ENCODE results near the gene GPR18.

Gene GPR18

GRCh38 chr13:99226513-99226912 is 31.7 kb downstream of the GPR18 start:
- Histone ChIP-seq H3K36me3 (replicated peaks in 1 of 2; ENCODE audit: control insufficient read depth in 2 of 2, insufficient read depth in 2 of 2, low read length in 2 of 2) (peaks cover 0 to 6% of the 10 kb centered on the region in 2 donors), H3K4ac (ENCODE audit: low read length) (no peak overlapping the region), H2AFZ (ENCODE audit: low read length) (no peak overlapping the region), H2BK12ac (ENCODE audit: low read length) (no peak overlapping the region), H2BK5ac (ENCODE audit: low read length) (no peak overlapping the region), H3K4me2 (ENCODE audit: insufficient read depth, low read length, poor library complexity, severe bottlenecking) (no peak overlapping the region), H2BK15ac (ENCODE audit: low read length) (no peak overlapping the region), H4K91ac (ENCODE audit: low read depth, low read length, poor library complexity) (no peak overlapping the region), H2AK5ac (ENCODE audit: low read depth, low read length) (no peak overlapping the region), H3K79me1 (ENCODE audit: low read depth, low read length) (no peaks in the 10 kb centered on the region), H3K27me3 (ENCODE audit: control insufficient read depth in 3 of 3, insufficient read depth in 3 of 3, low read depth in 1 of 3, low read length in 3 of 3) (no peaks in the 10 kb centered on the region), H3K9me3 (replicated peaks in 1 of 2; ENCODE audit: control insufficient read depth in 2 of 2, insufficient read depth in 1 of 2, low read depth in 1 of 2, low read length in 2 of 2) (peaks cover 1 to 19% of the 10 kb centered on the region in 2 donors), H3K9ac (ENCODE audit: low read depth, low read length, poor library complexity) (no peak overlapping the region), H3K27ac (replicated peaks; ENCODE audit: low read length) (no peak overlapping the region), H3K4me3 (ENCODE audit: low read length in 2 of 2) (no peak overlapping the region), H3K14ac (ENCODE audit: low read length) (no peak overlapping the region), H3K4me1 (ENCODE audit: control insufficient read depth in 2 of 2, insufficient read depth in 1 of 2, low read depth in 1 of 2, low read length in 2 of 2) (peaks cover 0 to 9% of the 10 kb centered on the region in 2 donors), H3K23ac (ENCODE audit: low read depth, low read length, poor library complexity) (no peak overlapping the region), H4K8ac (ENCODE audit: low read depth, low read length) (no peak overlapping the region), H3K18ac (ENCODE audit: low read length) (no peak overlapping the region), H2BK120ac (ENCODE audit: low read depth, low read length) (no peak overlapping the region)
- DNase-seq (ENCODE audit: low spot score): no peak
- WGBS, 2 donors (ENCODE audit: extremely low coverage in 2 of 2, insufficient read length in 2 of 2, insufficient replicate concordance in 1 of 2): no CpG with 5 or more reads among the region's 2 CpGs

- Histone ChIP-seq H3K4me2 (ENCODE audit: insufficient read depth, low read length, poor library complexity, severe bottlenecking) (no peak overlapping the region), H3K4me1 (ENCODE audit: control insufficient read depth in 2 of 2, insufficient read depth in 1 of 2, low read depth in 1 of 2, low read length in 2 of 2) (peaks cover 0 to 9% of the 10 kb centered on the region in 2 donors), H3K27me3 (ENCODE audit: control insufficient read depth in 3 of 3, insufficient read depth in 3 of 3, low read depth in 1 of 3, low read length in 3 of 3) (no peaks in the 10 kb centered on the region), H2BK5ac (ENCODE audit: low read length) (no peak overlapping the region), H3K4ac (ENCODE audit: low read length) (no peak overlapping the region), H3K18ac (ENCODE audit: low read length) (no peak overlapping the region), H4K8ac (ENCODE audit: low read depth, low read length) (no peak overlapping the region), H2AFZ (ENCODE audit: low read length) (no peak overlapping the region), H3K4me3 (ENCODE audit: low read length in 2 of 2) (no peak overlapping the region), H4K91ac (ENCODE audit: low read depth, low read length, poor library complexity) (no peak overlapping the region), H2BK120ac (ENCODE audit: low read depth, low read length) (no peak overlapping the region), H2BK15ac (ENCODE audit: low read length) (no peak overlapping the region), H3K27ac (replicated peaks; ENCODE audit: low read length) (no peak overlapping the region), H3K36me3 (replicated peaks in 1 of 2; ENCODE audit: control insufficient read depth in 2 of 2, insufficient read depth in 2 of 2, low read length in 2 of 2) (peaks cover 0 to 6% of the 10 kb centered on the region in 2 donors), H2AK5ac (ENCODE audit: low read depth, low read length) (no peak overlapping the region), H3K9me3 (replicated peaks in 1 of 2; ENCODE audit: control insufficient read depth in 2 of 2, insufficient read depth in 1 of 2, low read depth in 1 of 2, low read length in 2 of 2) (peaks cover 1 to 19% of the 10 kb centered on the region in 2 donors), H3K9ac (ENCODE audit: low read depth, low read length, poor library complexity) (no peak overlapping the region), H2BK12ac (ENCODE audit: low read length) (no peak overlapping the region), H3K23ac (ENCODE audit: low read depth, low read length, poor library complexity) (no peak overlapping the region), H3K79me1 (ENCODE audit: low read depth, low read length) (no peaks in the 10 kb centered on the region), H3K14ac (ENCODE audit: low read length) (no peak overlapping the region)
- WGBS, 2 donors (ENCODE audit: extremely low coverage in 2 of 2, insufficient read length in 2 of 2, insufficient replicate concordance in 1 of 2): no CpG with 5 or more reads among the region's 4 CpGs
- DNase-seq (ENCODE audit: low spot score): no peak
These were observed 33.1 kb downstream of the GPR18 start for GRCh38 chr13:99225078-99225477.

GRCh38 chr13:99224021-99224420 is 34.2 kb downstream of the GPR18 start:
- Histone ChIP-seq H3K14ac (ENCODE audit: low read length) (no peak overlapping the region), H2AFZ (ENCODE audit: low read length) (no peak overlapping the region), H3K36me3 (replicated peaks in 1 of 2; ENCODE audit: control insufficient read depth in 2 of 2, insufficient read depth in 2 of 2, low read length in 2 of 2) (peaks cover 0 to 6% of the 10 kb centered on the region in 2 donors), H3K4me3 (ENCODE audit: low read length in 2 of 2) (no peak overlapping the region), H4K91ac (ENCODE audit: low read depth, low read length, poor library complexity) (no peak overlapping the region), H4K8ac (ENCODE audit: low read depth, low read length) (no peak overlapping the region), H3K4me1 (ENCODE audit: control insufficient read depth in 2 of 2, insufficient read depth in 1 of 2, low read depth in 1 of 2, low read length in 2 of 2) (peaks cover 0 to 8% of the 10 kb centered on the region in 2 donors), H3K27me3 (ENCODE audit: control insufficient read depth in 3 of 3, insufficient read depth in 3 of 3, low read depth in 1 of 3, low read length in 3 of 3) (no peaks in the 10 kb centered on the region), H3K79me1 (ENCODE audit: low read depth, low read length) (no peaks in the 10 kb centered on the region), H3K4ac (ENCODE audit: low read length) (no peak overlapping the region), H3K27ac (replicated peaks; ENCODE audit: low read length) (no peak overlapping the region), H3K9me3 (replicated peaks in 1 of 2; ENCODE audit: control insufficient read depth in 2 of 2, insufficient read depth in 1 of 2, low read depth in 1 of 2, low read length in 2 of 2) (peaks cover 1 to 19% of the 10 kb centered on the region in 2 donors), H3K4me2 (ENCODE audit: insufficient read depth, low read length, poor library complexity, severe bottlenecking) (no peak overlapping the region), H3K23ac (ENCODE audit: low read depth, low read length, poor library complexity) (no peak overlapping the region), H2BK12ac (ENCODE audit: low read length) (no peak overlapping the region), H2AK5ac (ENCODE audit: low read depth, low read length) (no peak overlapping the region), H3K9ac (ENCODE audit: low read depth, low read length, poor library complexity) (no peak overlapping the region), H3K18ac (ENCODE audit: low read length) (no peak overlapping the region), H2BK15ac (ENCODE audit: low read length) (no peak overlapping the region), H2BK5ac (ENCODE audit: low read length) (no peak overlapping the region), H2BK120ac (ENCODE audit: low read depth, low read length) (no peak overlapping the region)
- WGBS, 2 donors (ENCODE audit: extremely low coverage in 2 of 2, insufficient read length in 2 of 2, insufficient replicate concordance in 1 of 2): no CpG with 5 or more reads among the region's 2 CpGs
- DNase-seq (ENCODE audit: low spot score): no peak

GRCh38 chr13:99223587-99223986 is 34.6 kb downstream of the GPR18 start:
- Histone ChIP-seq H3K9ac (ENCODE audit: low read depth, low read length, poor library complexity) (no peak overlapping the region), H4K91ac (ENCODE audit: low read depth, low read length, poor library complexity) (no peak overlapping the region), H3K36me3 (replicated peaks in 1 of 2; ENCODE audit: control insufficient read depth in 2 of 2, insufficient read depth in 2 of 2, low read length in 2 of 2) (peaks cover 0 to 6% of the 10 kb centered on the region in 2 donors), H2AK5ac (ENCODE audit: low read depth, low read length) (no peak overlapping the region), H3K23ac (ENCODE audit: low read depth, low read length, poor library complexity) (no peak overlapping the region), H2AFZ (ENCODE audit: low read length) (no peak overlapping the region), H3K27ac (replicated peaks; ENCODE audit: low read length) (no peak overlapping the region), H2BK5ac (ENCODE audit: low read length) (no peak overlapping the region), H3K4me1 (ENCODE audit: control insufficient read depth in 2 of 2, insufficient read depth in 1 of 2, low read depth in 1 of 2, low read length in 2 of 2) (peaks cover 0 to 6% of the 10 kb centered on the region in 2 donors), H2BK120ac (ENCODE audit: low read depth, low read length) (no peak overlapping the region), H2BK15ac (ENCODE audit: low read length) (no peak overlapping the region), H3K79me1 (ENCODE audit: low read depth, low read length) (no peaks in the 10 kb centered on the region), H3K27me3 (ENCODE audit: control insufficient read depth in 3 of 3, insufficient read depth in 3 of 3, low read depth in 1 of 3, low read length in 3 of 3) (no peaks in the 10 kb centered on the region), H3K9me3 (replicated peaks in 1 of 2; ENCODE audit: control insufficient read depth in 2 of 2, insufficient read depth in 1 of 2, low read depth in 1 of 2, low read length in 2 of 2) (peaks cover 1 to 19% of the 10 kb centered on the region in 2 donors), H2BK12ac (ENCODE audit: low read length) (no peak overlapping the region), H4K8ac (ENCODE audit: low read depth, low read length) (no peak overlapping the region), H3K4me3 (ENCODE audit: low read length in 2 of 2) (no peak overlapping the region), H3K18ac (ENCODE audit: low read length) (no peak overlapping the region), H3K14ac (ENCODE audit: low read length) (no peak overlapping the region), H3K4ac (ENCODE audit: low read length) (no peak overlapping the region), H3K4me2 (ENCODE audit: insufficient read depth, low read length, poor library complexity, severe bottlenecking) (no peak overlapping the region)
- DNase-seq (ENCODE audit: low spot score): no peak
- no CpG with 5 or more reads among the region's 1 CpG for WGBS, 2 donors (ENCODE audit: extremely low coverage in 2 of 2, insufficient read length in 2 of 2, insufficient replicate concordance in 1 of 2)

All from neuronal stem cell (in vitro differentiated cells).